ENCODE data around the gene EPN1. TPM values are rescaled to one million over a fixed set of nuclear protein-coding genes. Genes with fewer than 3 reads are reported as not detected.

The EPN1 gene
- total RNA-seq, 3 donors from 2014 or later: 22.2 to 47.2 (median 27.5) TPM

GRCh38 chr19:55679343-55680257 is 4.6 kb downstream of the EPN1 start:
- Histone ChIP-seq H3K4me3 (no peak overlapping the region), H3K4me1 (peaks cover 0 to 21% of the 10 kb centered on the region in 2 donors), H3K9me3 (no peaks in the 10 kb centered on the region), H3K27ac (no peak overlapping the region), H3K36me3 (peaks cover 11% of the 10 kb centered on the region), H3K27me3 (no peaks in the 10 kb centered on the region)
- intact Hi-C loops (cut with DNase I; ENCODE audit: low total_unique reads): no loop called here
- no peak for TF ChIP-seq POLR2AphosphoS5 (IDR thresholded peaks at IDR 0.05)
- TF ChIP-seq POLR2A (IDR thresholded peaks at IDR 0.05): no peak
- TF ChIP-seq CTCF (IDR thresholded peaks at IDR 0.05): no peak
- no peak for DNase-seq (ENCODE audit: low spot score in 2 of 2)

- DNase-seq (ENCODE audit: low spot score in 2 of 2): no peak
- intact Hi-C loops (cut with DNase I; ENCODE audit: low total_unique reads): no loop called here
- Histone ChIP-seq H3K4me1 (peaks cover 0 to 20% of the 10 kb centered on the region in 2 donors), H3K27me3 (no peaks in the 10 kb centered on the region), H3K9me3 (no peaks in the 10 kb centered on the region), H3K4me3 (no peak overlapping the region), H3K36me3 (peaks cover 11% of the 10 kb centered on the region), H3K27ac (no peak overlapping the region)
- TF ChIP-seq POLR2AphosphoS5 (IDR thresholded peaks at IDR 0.05) (no peak), POLR2A (IDR thresholded peaks at IDR 0.05) (no peak), CTCF (IDR thresholded peaks at IDR 0.05) (no peak)
These were observed 5.5 kb downstream of the EPN1 start for GRCh38 chr19:55680339-55681130.

DNA sequence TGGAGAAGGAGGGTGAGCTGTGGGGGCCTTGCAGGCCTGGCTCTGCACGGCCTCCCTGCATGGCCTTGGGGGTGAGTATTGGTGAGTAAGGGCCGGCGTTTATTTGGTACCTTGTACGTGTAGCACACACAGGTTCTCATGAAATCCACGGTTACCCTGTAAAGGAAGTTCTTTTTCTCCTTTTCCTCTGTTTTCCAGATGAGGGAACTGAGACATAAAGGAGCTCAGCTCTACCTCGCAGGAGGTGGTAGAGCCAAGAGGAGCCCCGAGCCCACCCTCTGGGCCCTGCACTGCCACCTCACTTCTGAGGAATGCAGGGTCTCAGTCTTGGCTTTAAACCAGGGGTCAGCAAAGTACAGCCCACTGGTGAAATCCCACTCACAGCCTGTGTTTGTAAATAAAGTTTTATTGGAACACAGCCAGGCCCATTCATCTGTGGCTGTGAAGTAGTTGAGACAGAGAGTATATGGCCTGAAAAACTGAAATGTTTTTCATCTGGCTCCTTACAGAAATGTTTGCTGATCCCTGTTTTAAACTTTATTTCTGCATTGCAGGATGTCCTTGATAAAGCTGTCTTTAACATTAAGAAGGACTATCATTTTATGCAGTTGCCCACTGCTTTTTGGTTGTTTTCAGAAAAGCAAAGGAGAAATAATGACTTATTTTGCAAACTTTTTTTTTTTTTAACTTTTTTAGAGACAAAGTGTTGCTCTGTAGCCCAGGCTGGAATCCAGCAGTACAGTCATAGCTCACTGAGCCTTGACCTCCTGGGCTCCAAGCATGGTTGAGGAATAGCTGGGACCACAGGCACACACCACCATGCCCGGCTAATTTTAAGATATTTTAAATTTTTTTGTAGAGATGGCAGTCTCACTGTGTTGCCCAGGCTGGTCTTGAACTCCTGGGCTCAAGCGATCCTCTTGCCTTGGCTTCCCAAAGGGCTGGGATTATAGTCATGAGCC is 6.4 kb downstream of the EPN1 start:
- Histone ChIP-seq H3K27ac (no peak overlapping the region), H3K9me3 (no peaks in the 10 kb centered on the region), H3K4me1 (peaks cover 0 to 14% of the 10 kb centered on the region in 2 donors), H3K36me3 (peaks cover 11% of the 10 kb centered on the region), H3K4me3 (no peak overlapping the region), H3K27me3 (no peaks in the 10 kb centered on the region)
- intact Hi-C loops (cut with DNase I; ENCODE audit: low total_unique reads): no loop called here
- DNase-seq (ENCODE audit: low spot score in 2 of 2): no peak
- TF ChIP-seq POLR2AphosphoS5 (IDR thresholded peaks at IDR 0.05) (no peak), CTCF (IDR thresholded peaks at IDR 0.05) (no peak), POLR2A (IDR thresholded peaks at IDR 0.05) (no peak)

DNA sequence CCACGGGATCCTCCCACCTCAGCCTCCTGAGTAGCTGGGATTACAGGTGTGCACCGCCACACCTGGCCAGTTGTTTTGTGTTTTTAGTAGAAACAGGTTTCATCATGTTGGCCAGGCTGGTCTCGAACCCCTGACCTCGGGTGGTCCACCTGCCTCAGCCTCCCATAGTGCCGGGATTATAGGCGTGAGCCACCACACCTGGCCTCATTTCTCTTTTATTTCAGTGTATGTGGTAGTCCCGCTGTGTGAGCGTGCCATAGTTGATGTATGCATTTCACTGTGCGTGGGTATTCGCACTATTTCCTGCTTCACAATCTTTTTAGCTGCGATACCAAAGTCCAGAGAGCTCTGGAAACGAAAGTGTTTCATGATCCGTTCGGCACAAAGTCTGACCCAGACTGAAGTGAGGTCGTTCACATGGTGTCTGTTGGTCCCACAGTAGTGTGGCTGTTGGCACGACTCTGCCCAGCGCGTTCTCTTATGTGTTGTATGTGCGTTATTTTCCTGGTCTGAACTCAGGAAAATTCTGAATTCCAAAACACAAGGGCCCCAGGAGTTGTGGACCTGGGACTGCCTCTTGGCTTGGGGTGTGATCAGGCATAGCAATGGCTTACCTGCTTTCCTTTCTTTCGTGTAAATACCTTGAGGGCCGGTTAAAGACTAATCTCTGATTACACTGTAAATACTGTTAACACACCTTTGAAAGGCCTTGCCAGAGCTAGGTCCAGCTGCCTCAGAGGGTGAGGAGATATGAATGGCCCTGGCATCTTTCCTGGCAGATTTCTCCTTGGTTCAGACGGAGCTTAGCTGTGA is 8.6 kb downstream of the EPN1 start:
- peaks cover 7% of the 10 kb centered on the region for H3K36me3 ChIP-seq
- no peaks in the 10 kb centered on the region for H3K9me3 ChIP-seq
- intact Hi-C loops (cut with DNase I; ENCODE audit: low total_unique reads): no loop called here
- TF ChIP-seq POLR2A (IDR thresholded peaks at IDR 0.05) (no peak), CTCF (IDR thresholded peaks at IDR 0.05) (no peak), POLR2AphosphoS5 (IDR thresholded peaks at IDR 0.05) (no peak)
- H3K27ac ChIP-seq: no peak overlapping the region
- no peaks in the 10 kb centered on the region for H3K4me1 ChIP-seq
- no peak overlapping the region for H3K4me3 ChIP-seq
- no peak for DNase-seq (ENCODE audit: low spot score in 2 of 2)
- no peaks in the 10 kb centered on the region for H3K27me3 ChIP-seq
